ENCODE data around the gene ITPR1.

ITPR1 gene

GRCh38 chr3:4820296-4821121, 327.4 kb downstream of the ITPR1 start:
- DNase-seq = no peak

- DNase-seq = peak; percentile 9
These were observed 328.2 kb downstream of the ITPR1 start for GRCh38 chr3:4821338-4821737.

GRCh38 chr3:4821975-4822374, 328.8 kb downstream of the ITPR1 start:
- no peak for DNase-seq

GRCh38 chr3:4822568-4822967, 329.4 kb downstream of the ITPR1 start:
- no peak for DNase-seq

GRCh38 chr3:4823385-4823784, 330.2 kb downstream of the ITPR1 start:
- no peak for DNase-seq

- DNase-seq = no peak
These were observed 331.1 kb downstream of the ITPR1 start for GRCh38 chr3:4823986-4824925.

- no peak for DNase-seq
These were observed 331.8 kb downstream of the ITPR1 start for GRCh38 chr3:4824926-4825325.

- no peak for DNase-seq
These were observed 332.5 kb downstream of the ITPR1 start for GRCh38 chr3:4825436-4826236.

GRCh38 chr3:4826237-4827100, 333.3 kb downstream of the ITPR1 start:
- no peak for DNase-seq

- DNase-seq = no peak
These were observed 334.6 kb downstream of the ITPR1 start for GRCh38 chr3:4827767-4828166.

GRCh38 chr3:4828279-4829030, 335.3 kb downstream of the ITPR1 start:
- DNase-seq = no peak

- no peak for DNase-seq
These were observed 335.9 kb downstream of the ITPR1 start for GRCh38 chr3:4829031-4829394.

GRCh38 chr3:4830586-4830914, 337.4 kb downstream of the ITPR1 start:
- no peak for DNase-seq

- no peak for DNase-seq
These were observed 338.4 kb downstream of the ITPR1 start for GRCh38 chr3:4831580-4831950.

GRCh38 chr3:4833471-4833870, 340.3 kb downstream of the ITPR1 start:
- DNase-seq = no peak

GRCh38 chr3:4834403-4834866, 341.3 kb downstream of the ITPR1 start:
- no peak for DNase-seq

GRCh38 chr3:4835616-4836043, 342.5 kb downstream of the ITPR1 start:
- DNase-seq = no peak

- no peak for DNase-seq
These were observed 343.4 kb downstream of the ITPR1 start for GRCh38 chr3:4836516-4836915.

GRCh38 chr3:4837374-4837930, 344.3 kb downstream of the ITPR1 start:
- DNase-seq = no peak

GRCh38 chr3:4838621-4839022, 345.5 kb downstream of the ITPR1 start:
- DNase-seq = no peak

- no peak for DNase-seq
These were observed 346.1 kb downstream of the ITPR1 start for GRCh38 chr3:4839278-4839677.
